Heart right ventricle (tissue), 16 donors: ENCODE data around the gene CCDC85C. TPM values are rescaled to one million over a fixed set of nuclear protein-coding genes. Genes with fewer than 3 reads are reported as not detected.

Experiments used
- ATAC-seq, 8 donors: fragments of 200-7000 bp; cut with Tn5 transposase; one replicate each; pipeline ENCODE4 v1.9.1; 2020; ENCODE audit warnings: mild to moderate bottlenecking in 8 of 8, moderate library complexity in 8 of 8, moderate number of reproducible peaks in 1 of 8
- DNase-seq, 2 donors: peaks; one replicate each; pipeline ENCODE4 v3.0.0-alpha.2; 2020
- H3K27ac ChIP-seq, 10 donors: fragments of 200-600 bp; sonication (generic) in 2 of 10; one replicate each; pipeline versions ENCODE4 v1.5.0 to v1.8.0; 2020 to 2022; ENCODE audit warnings: mild to moderate bottlenecking in 3 of 10
- H3K27me3 ChIP-seq, 7 donors: fragments of 200-600 bp; one replicate each; pipeline ENCODE4 v1.8.0; 2021 to 2022; ENCODE audit warnings: mild to moderate bottlenecking in 2 of 7
- H3K36me3 ChIP-seq, 9 donors: fragments of 200-600 bp; sonication (generic) in 1 of 9; one replicate each; pipeline versions ENCODE4 v1.5.0 to v1.8.0; 2020 to 2022; ENCODE audit warnings: mild to moderate bottlenecking in 2 of 9
- H3K4me1 ChIP-seq, 9 donors: fragments of 200-600 bp; sonication (generic) in 1 of 9; one replicate each; pipeline versions ENCODE4 v1.5.0 to v1.8.0; 2020 to 2022; ENCODE audit warnings: mild to moderate bottlenecking in 4 of 9
- H3K4me3 ChIP-seq, 10 donors: fragments of 200-600 bp; sonication (generic) in 2 of 10; one replicate each; pipeline versions ENCODE4 v1.5.0 to v1.8.0; 2020 to 2022; ENCODE audit warnings: mild to moderate bottlenecking in 7 of 10, moderate library complexity in 2 of 10
- H3K9me3 ChIP-seq, 11 donors: fragments of 200-600 bp in 10 of 11; sonication (generic) in 2 of 11; one replicate each; pipeline versions ENCODE4 v1.5.0 to v1.8.0; 2013 to 2022; ENCODE audit warnings: mild to moderate bottlenecking in 2 of 11, control low read depth in 1 of 11, moderate library complexity in 1 of 11
- CTCF ChIP-seq, 9 donors: fragments of 200-600 bp; sonication (generic) in 2 of 9; IDR thresholded peaks; one replicate each; pipeline versions ENCODE4 v1.5.0 to v1.8.0; 2021 to 2022; ENCODE audit warnings: antibody characterized with exemption in 9 of 9, mild to moderate bottlenecking in 5 of 9, moderate library complexity in 1 of 9
- WGBS, 2 donors: extraction: QIAGEN DNeasy Blood & Tissue Kit; methylation state at CpG; one replicate each; pipeline ENCODE4 v1.1.7; 2013; ENCODE audit warnings: inconsistent platforms in 1 of 2; 5-methylcytosine and 5-hydroxymethylcytosine counted together
- intact Hi-C, 10 donors: fragments of 100-400 bp; cut with DNase I; formaldehyde crosslinking; loops; one replicate each; pipeline versions ENCODE4 v1.11.1 to v1.14.2; 2022
- polyA plus RNA-seq, 2 donors: library from polyadenylated mRNA; stranded (reverse); fragments of 200-250 nt; gene quantifications; one replicate each; pipeline ENCODE4 v1.2.3, GENCODE V29; 2013
- total RNA-seq, 10 donors: library from RNA; stranded (reverse); fragmentation: NEBNext Ultra II Directional in 3 of 10; extraction: Animal tissue kit (Norgen Biotek cat#: 25700) in 3 of 10; gene quantifications; one replicate each; pipeline versions ENCODE4 v1.2.1 to v1.2.4, GENCODE V29; 2021 to 2023
- donor health status: Arrhythmogenic right ventricular cardiomyopathy.
- donor health status: ischemic (EF 13 %, LVEDD 7.1; RV severe dilation, severe dysfunction).
- donor health status: healthy with polysubstance abuse.
- donor health status: DM: no; HTN: yes; CAD: no.
- donor health status: DM: no; HTN: no; CAD: no.
- donor health status: ischemic (EF 25% LVEDD 6.9; RV normal size, moderate dysfunction).
- donor health status: ischemic (EF 25% LVEDD 5.7; RV mildly dilated, moderate dysfunction).
- donor health status: healthy.
- donor health status: DM: yes; HTN: yes; CAD: no.
- donor health status: Ischemic cardiomyopathy.
- donor health status: ischemic (EF 35%, LVEDD 5.7; RV mildly dilated, moderate dysfunction).
- donor health status: nonischemic (EF 11% LVEDD 7.7; RV severe dilation, severe dysfunction).
- donor health status: DM: yes; HTN: yes; CAD: no.
- donor health status: PGD.
- donor health status: ischemic (EF 29% LVEDD 5.4; RV normal size, mild dysfunction).
- donor health status: nonischemic (EF 23%, LVEDD 6.1; RV moderate dilation, normal function).

The CCDC85C gene
- total and polyA plus RNA-seq, 12 donors, result 9.0 to 50.2 (median 31.5) TPM

DNA sequence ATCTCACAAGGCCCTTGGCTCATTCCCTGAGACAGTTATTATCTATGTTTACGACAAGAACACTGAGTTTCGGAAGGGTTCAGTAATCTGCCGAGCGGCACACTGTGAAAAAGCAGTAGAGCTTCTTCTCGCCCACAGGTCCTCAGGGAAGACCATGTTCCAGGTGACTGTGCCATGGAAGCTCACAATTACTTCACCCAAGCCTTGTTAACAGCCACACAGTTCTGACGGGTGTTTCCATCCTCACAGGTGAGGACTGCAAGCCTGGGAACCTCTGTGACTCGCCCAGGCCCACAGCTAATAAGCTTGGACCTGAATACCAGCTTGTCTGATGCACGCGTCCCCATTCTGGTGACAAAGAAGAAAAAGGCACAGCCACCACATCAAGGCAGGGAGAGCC, 138.7 kb downstream of the CCDC85C start:
- H3K27me3 ChIP-seq, result no peaks in the 10 kb centered on the region
- H3K27ac ChIP-seq, result no peak overlapping the region
- no peak for ATAC-seq
- no peak overlapping the region for H3K4me3 ChIP-seq
- DNase-seq, result no peak
- peaks cover 0 to 58% (median 24%) of the 10 kb centered on the region in 9 donors for H3K36me3 ChIP-seq
- H3K9me3 ChIP-seq, result no peaks in the 10 kb centered on the region
- 93% methylated on average over 9 of the region's 9 CpGs for WGBS, 2 donors
- no peak for TF ChIP-seq CTCF (IDR thresholded peaks at IDR 0.05)
- intact Hi-C loops, result no loop called here
- peaks cover 10 to 45% (median 24%) of the 10 kb centered on the region in 9 donors for H3K4me1 ChIP-seq

GRCh38 chr14:99463974-99464373, 140.0 kb downstream of the CCDC85C start:
- WGBS, 2 donors, result 83 to 84% methylated on average over 4 of the region's 4 CpGs
- Histone ChIP-seq H3K9me3 (no peaks in the 10 kb centered on the region), H3K4me1 (peaks cover 10 to 32% (median 20%) of the 10 kb centered on the region in 9 donors), H3K27ac (no peak overlapping the region), H3K36me3 (peaks cover 0 to 67% (median 25%) of the 10 kb centered on the region in 9 donors), H3K27me3 (no peaks in the 10 kb centered on the region), H3K4me3 (no peak overlapping the region)
- no peak for TF ChIP-seq CTCF (IDR thresholded peaks at IDR 0.05)
- intact Hi-C loops, result no loop called here
- ATAC-seq (no peak), DNase-seq (no peak)

DNA sequence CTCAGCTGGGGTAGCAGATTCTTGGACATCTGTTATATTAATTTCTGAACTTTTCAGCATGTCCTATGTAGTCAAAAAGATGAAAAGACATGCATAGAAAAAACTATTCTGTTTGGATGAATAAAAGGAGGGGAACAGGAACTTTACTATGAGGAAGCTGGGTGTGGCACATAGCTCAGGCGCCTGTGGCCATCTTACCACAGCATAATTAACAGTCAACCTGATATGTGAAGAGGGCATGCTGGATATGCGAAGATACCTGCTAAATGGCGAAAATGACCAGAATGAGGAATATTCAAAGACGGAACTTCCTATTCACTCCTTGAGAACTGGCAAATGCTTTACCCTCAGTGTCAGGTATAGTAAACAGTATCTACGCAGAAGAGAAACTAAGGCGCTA, 141.8 kb downstream of the CCDC85C start:
- intact Hi-C loops, result no loop called here
- H3K27ac ChIP-seq, result no peak overlapping the region
- no peaks in the 10 kb centered on the region for H3K27me3 ChIP-seq
- H3K4me1 ChIP-seq, result peaks cover under 1 to 16% (median 4%) of the 10 kb centered on the region in 9 donors
- DNase-seq (no peak), ATAC-seq (no peak)
- H3K36me3 ChIP-seq, result peaks cover 0 to 85% (median 36%) of the 10 kb centered on the region in 9 donors
- no peak overlapping the region for H3K4me3 ChIP-seq
- no peak for TF ChIP-seq CTCF (IDR thresholded peaks at IDR 0.05)
- WGBS, 2 donors, result 74 to 78% methylated on average over 6 of the region's 6 CpGs
- no peaks in the 10 kb centered on the region for H3K9me3 ChIP-seq

DNA sequence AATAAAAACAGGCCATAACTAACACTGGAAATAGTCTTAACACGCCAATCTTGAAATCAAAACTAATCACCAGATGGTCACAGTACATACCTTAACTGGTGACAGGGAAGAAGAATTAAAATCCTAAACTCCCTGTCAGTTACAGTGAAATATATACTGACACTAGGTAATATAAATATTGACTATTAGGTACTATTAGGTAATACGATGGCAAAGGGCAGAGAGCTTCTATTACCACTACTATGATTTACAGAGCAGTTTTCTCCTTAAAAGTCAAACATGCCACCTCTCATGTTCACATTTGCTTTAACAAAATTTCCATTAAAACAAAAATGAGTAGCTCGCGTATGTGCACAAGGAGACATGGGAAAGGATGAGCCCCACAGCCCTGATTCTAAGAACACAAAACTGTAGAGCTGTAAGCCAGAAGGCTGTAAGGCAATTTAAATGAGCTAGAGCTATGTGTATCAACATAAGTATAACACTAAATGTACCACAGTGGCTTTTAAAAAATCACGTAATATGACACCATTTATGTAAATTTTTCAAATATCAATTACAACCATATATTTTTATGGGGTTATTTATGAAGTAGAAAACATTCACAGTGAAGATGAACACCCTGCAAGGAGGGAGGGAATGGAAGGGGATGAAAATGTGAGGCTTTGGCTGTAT, 142.5 kb downstream of the CCDC85C start:
- no peak for TF ChIP-seq CTCF (IDR thresholded peaks at IDR 0.05)
- ATAC-seq (no peak), DNase-seq (no peak)
- no peaks in the 10 kb centered on the region for H3K9me3 ChIP-seq
- H3K4me3 ChIP-seq, result no peak overlapping the region
- peaks cover 0 to 9% (median 0%) of the 10 kb centered on the region in 9 donors for H3K4me1 ChIP-seq
- H3K27me3 ChIP-seq, result no peaks in the 10 kb centered on the region
- H3K27ac ChIP-seq, result no peak overlapping the region
- 87 to 98% methylated on average over 5 of the region's 5 CpGs for whole genome bisulfite sequencing, 2 donors
- H3K36me3 ChIP-seq, result peaks cover 0 to 92% (median 38%) of the 10 kb centered on the region in 9 donors
- intact Hi-C loops, result no loop called here
